ENCODE results near the gene CCDC107.

Gene CCDC107

DNA sequence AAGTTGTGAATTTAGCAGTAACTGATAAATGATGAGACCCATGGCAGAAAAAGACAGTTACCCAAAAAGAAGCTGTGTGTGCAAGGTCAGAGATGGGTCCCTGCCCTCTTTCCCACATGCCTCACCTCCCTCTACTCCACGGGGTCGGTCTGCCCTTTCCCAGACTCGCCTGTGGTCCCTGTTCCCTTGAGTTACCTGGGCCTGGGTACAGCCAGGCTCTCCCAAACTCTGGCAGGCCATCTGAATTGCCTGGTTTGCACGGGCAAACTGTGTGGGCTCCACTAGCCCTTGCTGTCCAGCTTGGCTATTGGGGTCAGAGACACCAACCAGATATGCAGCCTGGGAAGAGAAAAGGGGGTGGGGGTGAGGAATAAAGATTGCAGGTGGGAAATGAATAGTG is 50.1 kb downstream of the CCDC107 start:
- Mint-ChIP-seq H3K4me1 (ENCODE audit: low read depth) (peaks cover 7% of the 10 kb centered on the region), H3K9me3 (no peaks in the 10 kb centered on the region), H3K27me3 (no peaks in the 10 kb centered on the region), H3K36me3 (ENCODE audit: low read depth) (peaks cover 30% of the 10 kb centered on the region), H3K4me3 (no peak overlapping the region), H3K27ac (peak overlapping the region; percentile 24)
- DNase-seq: no peak

DNA sequence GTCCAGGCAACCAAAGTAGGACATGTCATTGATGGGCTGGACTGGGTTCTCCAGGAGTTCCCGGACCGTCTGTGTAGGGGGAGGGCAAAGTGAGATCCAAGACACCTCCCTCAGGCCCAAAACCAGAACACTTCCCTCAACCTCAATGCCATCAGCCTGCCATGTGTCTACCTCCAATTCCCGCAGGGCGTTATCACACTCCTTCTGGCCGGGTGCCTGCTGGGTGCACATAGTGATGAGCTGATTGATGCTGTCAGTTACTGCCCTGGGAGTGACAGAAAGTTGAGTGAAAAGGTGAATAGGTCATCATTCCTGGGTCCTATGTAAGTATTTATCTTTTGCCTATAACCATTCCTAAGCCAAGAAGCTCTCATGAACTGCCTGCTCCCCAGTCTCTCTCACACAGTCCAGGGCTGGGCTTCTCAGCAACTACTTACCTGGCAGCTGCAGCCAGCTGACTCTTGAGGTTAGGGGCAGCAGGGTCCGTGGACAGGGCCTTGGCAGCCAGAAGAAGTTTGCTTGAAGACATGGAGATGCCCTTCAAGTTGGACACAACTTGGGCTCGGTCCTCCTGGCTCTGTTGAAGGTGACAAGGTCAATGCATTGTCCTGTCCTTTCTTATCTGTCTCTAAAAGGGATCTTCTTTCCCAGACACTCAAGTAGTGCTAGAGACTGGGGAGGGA is 52.9 kb downstream of the CCDC107 start:
- DNase-seq: peak; percentile 13
- H3K4me1 Mint-ChIP-seq (ENCODE audit: low read depth): peaks cover 7% of the 10 kb centered on the region
- no peaks in the 10 kb centered on the region for H3K27me3 Mint-ChIP-seq
- peak overlapping the region; percentile 68 for H3K27ac Mint-ChIP-seq
- H3K9me3 Mint-ChIP-seq: no peaks in the 10 kb centered on the region
- no peak overlapping the region for H3K4me3 Mint-ChIP-seq
- peaks cover 59% of the 10 kb centered on the region for H3K36me3 Mint-ChIP-seq (ENCODE audit: low read depth)

All from activated T-cell treated with anti-CD3 and anti-CD28 coated beads, Interleukin-2, amount 50 U/mL, for 24 hours (primary cell).